ENCODE data around the gene TBX5. TPM values are rescaled to one million over a fixed set of nuclear protein-coding genes. Genes with fewer than 3 reads are reported as not detected.

TBX5 gene
- total RNA-seq, 1 donor from 2014 or later = not detected

- DNase-seq (ENCODE audit: extremely low spot score, unreplicated experiment) = no peak
- TF ChIP-seq, protein P1, sequence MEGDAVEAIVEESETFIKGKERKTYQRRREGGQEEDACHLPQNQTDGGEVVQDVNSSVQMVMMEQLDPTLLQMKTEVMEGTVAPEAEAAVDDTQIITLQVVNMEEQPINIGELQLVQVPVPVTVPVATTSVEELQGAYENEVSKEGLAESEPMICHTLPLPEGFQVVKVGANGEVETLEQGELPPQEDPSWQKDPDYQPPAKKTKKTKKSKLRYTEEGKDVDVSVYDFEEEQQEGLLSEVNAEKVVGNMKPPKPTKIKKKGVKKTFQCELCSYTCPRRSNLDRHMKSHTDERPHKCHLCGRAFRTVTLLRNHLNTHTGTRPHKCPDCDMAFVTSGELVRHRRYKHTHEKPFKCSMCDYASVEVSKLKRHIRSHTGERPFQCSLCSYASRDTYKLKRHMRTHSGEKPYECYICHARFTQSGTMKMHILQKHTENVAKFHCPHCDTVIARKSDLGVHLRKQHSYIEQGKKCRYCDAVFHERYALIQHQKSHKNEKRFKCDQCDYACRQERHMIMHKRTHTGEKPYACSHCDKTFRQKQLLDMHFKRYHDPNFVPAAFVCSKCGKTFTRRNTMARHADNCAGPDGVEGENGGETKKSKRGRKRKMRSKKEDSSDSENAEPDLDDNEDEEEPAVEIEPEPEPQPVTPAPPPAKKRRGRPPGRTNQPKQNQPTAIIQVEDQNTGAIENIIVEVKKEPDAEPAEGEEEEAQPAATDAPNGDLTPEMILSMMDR (IDR thresholded peaks at IDR 0.05) = no peak
- no peak overlapping the region for H3K27ac Mint-ChIP-seq (ENCODE audit: unreplicated experiment)
- no peaks in the 10 kb centered on the region for H3K36me3 Mint-ChIP-seq (ENCODE audit: unreplicated experiment)
- no peaks in the 10 kb centered on the region for H3K4me1 Mint-ChIP-seq (ENCODE audit: unreplicated experiment)
- H3K9me3 Mint-ChIP-seq (ENCODE audit: unreplicated experiment) = peaks cover 20% of the 10 kb centered on the region
- H3K4me3 Mint-ChIP-seq (ENCODE audit: unreplicated experiment) = no peak overlapping the region
- H3K27me3 Mint-ChIP-seq (ENCODE audit: unreplicated experiment) = no peaks in the 10 kb centered on the region
These were observed 87.0 kb downstream of the TBX5 start for GRCh38 chr12:114318984-114319383.

DNA sequence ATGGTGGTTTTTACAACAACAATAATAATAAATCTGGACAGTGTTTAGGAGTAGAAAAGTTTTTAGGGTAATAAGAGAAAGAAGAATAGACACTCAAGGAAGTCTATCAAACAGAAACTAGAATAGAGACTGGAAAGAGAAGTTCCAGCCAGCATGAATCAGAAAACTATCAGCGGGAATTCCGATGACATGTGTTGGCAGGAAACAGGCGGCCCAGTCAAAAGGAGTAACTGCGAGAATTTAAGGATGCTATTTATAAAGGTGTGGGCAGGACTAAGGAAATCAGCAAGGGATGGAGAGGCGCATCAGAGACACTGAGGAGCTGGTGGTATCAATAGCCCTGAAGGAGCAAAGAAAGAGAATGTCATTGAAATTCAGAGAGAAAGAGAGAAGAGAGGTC lies 89.9 kb downstream of the TBX5 start:
- no peak overlapping the region for H3K27ac Mint-ChIP-seq (ENCODE audit: unreplicated experiment)
- H3K9me3 Mint-ChIP-seq (ENCODE audit: unreplicated experiment) = peaks cover 12% of the 10 kb centered on the region
- DNase-seq (ENCODE audit: extremely low spot score, unreplicated experiment) = no peak
- H3K4me3 Mint-ChIP-seq (ENCODE audit: unreplicated experiment) = no peak overlapping the region
- H3K4me1 Mint-ChIP-seq (ENCODE audit: unreplicated experiment) = no peaks in the 10 kb centered on the region
- TF ChIP-seq, protein P1 (IDR thresholded peaks at IDR 0.05) = no peak
- H3K27me3 Mint-ChIP-seq (ENCODE audit: unreplicated experiment) = no peaks in the 10 kb centered on the region
- H3K36me3 Mint-ChIP-seq (ENCODE audit: unreplicated experiment) = no peaks in the 10 kb centered on the region

DNA sequence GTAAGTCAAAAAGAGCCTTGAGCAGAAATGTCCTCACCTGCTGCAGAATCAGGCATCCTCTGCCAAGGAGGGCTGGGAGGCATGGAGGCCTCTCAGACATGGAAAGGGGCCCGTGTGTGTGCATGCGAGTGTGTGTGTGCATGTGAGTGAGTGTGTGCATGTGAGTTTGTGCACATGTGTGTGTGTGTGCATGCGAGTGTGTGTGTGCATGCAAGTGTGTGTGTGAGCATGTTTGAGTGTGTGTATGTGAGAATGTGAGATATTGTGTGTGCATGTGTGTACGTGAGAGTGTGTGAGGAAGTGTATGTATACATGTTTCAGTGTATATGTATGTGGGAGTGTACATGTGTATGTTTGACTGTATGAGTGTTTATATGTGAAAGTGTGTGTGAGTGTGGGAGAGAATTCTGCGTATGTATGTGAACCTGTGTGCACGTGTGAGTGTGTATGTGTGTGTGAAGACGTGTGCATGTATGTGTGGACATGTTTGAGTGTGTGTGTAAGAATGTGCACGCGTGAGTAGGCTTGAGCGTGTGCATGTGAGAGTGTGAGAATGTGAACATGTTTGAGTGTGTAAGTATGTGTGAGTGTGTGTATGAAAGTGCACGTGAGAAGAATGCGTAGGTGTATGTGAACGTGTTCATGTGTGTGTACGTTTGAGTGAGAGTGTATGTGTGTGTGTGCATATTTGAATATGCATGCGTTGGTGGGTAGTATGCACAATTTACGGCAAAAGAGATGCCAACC lies 90.8 kb downstream of the TBX5 start:
- TF ChIP-seq, protein P1 (IDR thresholded peaks at IDR 0.05) = no peak
- DNase-seq (ENCODE audit: extremely low spot score, unreplicated experiment) = no peak
- Mint-ChIP-seq H3K27ac (ENCODE audit: unreplicated experiment) (no peak overlapping the region), H3K9me3 (ENCODE audit: unreplicated experiment) (peaks cover 13% of the 10 kb centered on the region), H3K27me3 (ENCODE audit: unreplicated experiment) (no peaks in the 10 kb centered on the region), H3K36me3 (ENCODE audit: unreplicated experiment) (no peaks in the 10 kb centered on the region), H3K4me1 (ENCODE audit: unreplicated experiment) (no peaks in the 10 kb centered on the region), H3K4me3 (ENCODE audit: unreplicated experiment) (no peak overlapping the region)

GRCh38 chr12:114314403-114314802 lies 91.5 kb downstream of the TBX5 start:
- no peak overlapping the region for H3K27ac Mint-ChIP-seq (ENCODE audit: unreplicated experiment)
- H3K27me3 Mint-ChIP-seq (ENCODE audit: unreplicated experiment) = no peaks in the 10 kb centered on the region

DNA sequence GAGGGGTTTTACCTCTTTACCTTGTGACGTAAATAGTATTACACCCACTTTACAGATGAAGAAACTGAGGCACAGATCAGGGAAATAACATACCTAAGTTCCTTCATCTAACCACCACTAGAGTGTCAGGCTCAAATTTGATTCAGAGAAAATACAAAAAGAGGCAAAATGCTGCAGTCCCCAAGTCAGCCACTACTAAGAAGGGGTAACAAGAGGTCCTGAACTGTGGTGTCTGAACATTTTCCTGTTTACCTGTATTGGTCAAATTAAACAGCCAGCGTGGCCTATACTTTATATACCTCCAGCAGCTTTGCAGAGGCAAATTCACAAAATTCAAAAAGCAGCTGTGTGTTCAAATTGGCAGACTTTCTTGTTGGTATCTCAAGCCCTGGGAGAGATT lies 92.0 kb downstream of the TBX5 start:
- Mint-ChIP-seq H3K9me3 (ENCODE audit: unreplicated experiment) (peaks cover 13% of the 10 kb centered on the region), H3K27me3 (ENCODE audit: unreplicated experiment) (no peaks in the 10 kb centered on the region), H3K4me1 (ENCODE audit: unreplicated experiment) (no peaks in the 10 kb centered on the region), H3K27ac (ENCODE audit: unreplicated experiment) (no peak overlapping the region), H3K36me3 (ENCODE audit: unreplicated experiment) (no peaks in the 10 kb centered on the region), H3K4me3 (ENCODE audit: unreplicated experiment) (no peak overlapping the region)
- TF ChIP-seq, protein P1 (IDR thresholded peaks at IDR 0.05) = no peak
- DNase-seq (ENCODE audit: extremely low spot score, unreplicated experiment) = no peak

More at GRCh38 chr12:114314403-114314802, 91.5 kb downstream of the TBX5 start:
- H3K4me1 Mint-ChIP-seq (ENCODE audit: unreplicated experiment) = no peaks in the 10 kb centered on the region
- no peaks in the 10 kb centered on the region for H3K36me3 Mint-ChIP-seq (ENCODE audit: unreplicated experiment)
- peaks cover 10% of the 10 kb centered on the region for H3K9me3 Mint-ChIP-seq (ENCODE audit: unreplicated experiment)
- H3K4me3 Mint-ChIP-seq (ENCODE audit: unreplicated experiment) = no peak overlapping the region
- TF ChIP-seq, protein P1 (IDR thresholded peaks at IDR 0.05) = no peak
- DNase-seq (ENCODE audit: extremely low spot score, unreplicated experiment) = no peak

All from osteocyte (in vitro differentiated cells).